ENCODE results near the gene TMEM18. TPM values are rescaled to one million over a fixed set of nuclear protein-coding genes. Genes with fewer than 3 reads are reported as not detected.

Gene TMEM18
- total RNA-seq, 1 experiment from 2014 or later: 49.6 TPM

GRCh38 chr2:620471-621302 is 56.5 kb downstream of the TMEM18 start:
- POLR2A ChIA-PET: no interaction called here
- ATAC-seq: no peak; the same call in 1 of the 2 replicates
- intact Hi-C loops (cut with micrococcal nuclease; ENCODE audit: unreplicated experiment) (no loop called here), in situ Hi-C loops (cut with HindIII; ENCODE audit: low pct_unique_long_range_greater_than_20kb, low sequenced_read_pairs) (no loop called here)
- H3K9me3 ChIP-seq (ENCODE audit: control insufficient read depth, insufficient read depth, low read depth, low read length): 0 out of 2 replicates have a peak, but pooled peaks cover 5% of the 10 kb centered on the region
- H3K27ac ChIP-seq (ENCODE audit: low read length): no peak overlapping the region
- no peaks in the 10 kb centered on the region for H3K27me3 ChIP-seq (ENCODE audit: control insufficient read depth, insufficient read depth, low read length)
- no peaks in the 10 kb centered on the region for H3K4me1 ChIP-seq (ENCODE audit: control insufficient read depth, insufficient read depth, low read length)
- BruUV-seq (replicated peaks): no TSS peak
- no peak for DNase-seq (ENCODE audit: low read depth, low spot score)
- TF ChIP-seq REST (IDR thresholded peaks at IDR 0.05; ENCODE audit: insufficient read depth in 1 of 2, low read depth in 2 of 2, low read length in 1 of 2) (no peak), CTCF (IDR thresholded peaks at IDR 0.05) (no peak), SIN3A (IDR thresholded peaks at IDR 0.05; ENCODE audit: borderline replicate concordance, insufficient read depth, low read depth, low read length) (no peak), TCF7L2 (IDR thresholded peaks at IDR 0.05; ENCODE audit: low read depth, low read length) (no peak), POLR2AphosphoS5 (IDR thresholded peaks at IDR 0.05; ENCODE audit: low read depth, low read length) (no peak)
- H3K36me3 ChIP-seq (ENCODE audit: control insufficient read depth, insufficient read depth, low read length): no peaks in the 10 kb centered on the region
- CTCF ChIA-PET: no interaction called here
- no peak overlapping the region for H3K4me3 ChIP-seq (ENCODE audit: low read depth in 2 of 2, low read length in 2 of 2)

GRCh38 chr2:620004-620403 is 57.2 kb downstream of the TMEM18 start:
- no peak for ATAC-seq
- POLR2A ChIA-PET: no interaction called here
- CTCF ChIA-PET: no interaction called here

More at GRCh38 chr2:620004-620403, 57.2 kb downstream of the TMEM18 start:
- no peak overlapping the region for H3K27ac ChIP-seq (ENCODE audit: low read length)
- H3K4me3 ChIP-seq (ENCODE audit: low read depth in 2 of 2, low read length in 2 of 2): no peak overlapping the region
- TF ChIP-seq TCF7L2 (IDR thresholded peaks at IDR 0.05; ENCODE audit: low read depth, low read length) (no peak), SIN3A (IDR thresholded peaks at IDR 0.05; ENCODE audit: borderline replicate concordance, insufficient read depth, low read depth, low read length) (no peak), POLR2AphosphoS5 (IDR thresholded peaks at IDR 0.05; ENCODE audit: low read depth, low read length) (no peak), REST (IDR thresholded peaks at IDR 0.05; ENCODE audit: insufficient read depth in 1 of 2, low read depth in 2 of 2, low read length in 1 of 2) (no peak), CTCF (IDR thresholded peaks at IDR 0.05) (no peak)
- intact Hi-C loops (cut with micrococcal nuclease; ENCODE audit: unreplicated experiment) (no loop called here), in situ Hi-C loops (cut with HindIII; ENCODE audit: low pct_unique_long_range_greater_than_20kb, low sequenced_read_pairs) (no loop called here)
- no TSS peak for BruUV-seq (replicated peaks)
- no peaks in the 10 kb centered on the region for H3K4me1 ChIP-seq (ENCODE audit: control insufficient read depth, insufficient read depth, low read length)
- H3K9me3 ChIP-seq (ENCODE audit: control insufficient read depth, insufficient read depth, low read depth, low read length): 0 out of 2 replicates have a peak, but pooled peaks cover 5% of the 10 kb centered on the region
- no peak for DNase-seq (ENCODE audit: low read depth, low spot score)
- no peaks in the 10 kb centered on the region for H3K36me3 ChIP-seq (ENCODE audit: control insufficient read depth, insufficient read depth, low read length)
- no peaks in the 10 kb centered on the region for H3K27me3 ChIP-seq (ENCODE audit: control insufficient read depth, insufficient read depth, low read length)
